Posterior cingulate gyrus (tissue), 11 donors: ENCODE data around the gene NDUFV1.
"Not testable (repeated sequence)": the region's sequence is repeated elsewhere in the genome, so short reads cannot be mapped to it uniquely, and the experiment has no call there.

Experiments used
- DNase-seq, 10 donors: peaks; one replicate each; pipeline versions ENCODE4 v3.0.0 to v3.0.0-alpha.2; 2020 to 2021; ENCODE audit warnings: mixed read lengths in 3 of 10
- intact Hi-C: fragments of 100-400 bp; cut with DNase I; formaldehyde crosslinking; loops from one replicate; pipeline ENCODE4 v1.15.1; 2023

Gene NDUFV1

GRCh38 chr11:67606492-67607295 lies at the start of gene NDUFV1:
TSS of gene NDUFV1 (plus strand) at chr11:67606936. CDS start at chr11:67607005, 69 bp downstream.
- peak; percentile 94 to 100 (median 98) for DNase-seq
- intact Hi-C loops, result loop anchor here (1.0 kb wide), 1 partner anchor 22 kb away; no protein-coding TSS in a partner anchor

- intact Hi-C loops, result no loop called here
- no peak for DNase-seq
Measured at GRCh38 chr11:67558084-67558772, 48.5 kb upstream of the NDUFV1 start.

- intact Hi-C loops, result no loop called here
- DNase-seq, result no peak
Measured at GRCh38 chr11:67561971-67562619, 44.6 kb upstream of the NDUFV1 start.

- intact Hi-C loops, result no loop called here
Measured at GRCh38 chr11:67562963-67563704, 43.6 kb upstream of the NDUFV1 start.

GRCh38 chr11:67563705-67564114 lies 43.0 kb upstream of the NDUFV1 start:
- DNase-seq, result peak in 2 of 10 donors; percentile 3 to 39

More at GRCh38 chr11:67562963-67563704, 43.6 kb upstream of the NDUFV1 start:
- peak in 1 of 10 donors; percentile 7 for DNase-seq

GRCh38 chr11:67564230-67564629 lies 42.5 kb upstream of the NDUFV1 start:
- no peak for DNase-seq
- intact Hi-C loops, result no loop called here

More at GRCh38 chr11:67563705-67564114, 43.0 kb upstream of the NDUFV1 start:
- intact Hi-C loops, result not testable (repeated sequence)

GRCh38 chr11:67571443-67571842 lies 35.3 kb upstream of the NDUFV1 start:
- no peak for DNase-seq
- intact Hi-C loops, result no loop called here

GRCh38 chr11:67572305-67572704 lies 34.4 kb upstream of the NDUFV1 start:
- intact Hi-C loops, result no loop called here
- DNase-seq, result no peak

- peak in 7 of 10 donors; percentile 39 to 92 (median 53) for DNase-seq
- intact Hi-C loops, result no loop called here
Measured at GRCh38 chr11:67572747-67573419, 33.9 kb upstream of the NDUFV1 start.

GRCh38 chr11:67574938-67575337 lies 31.8 kb upstream of the NDUFV1 start:
- intact Hi-C loops, result no loop called here
- DNase-seq, result no peak

GRCh38 chr11:67576735-67577475 lies 29.8 kb upstream of the NDUFV1 start:
- DNase-seq, result peak in 1 of 10 donors; percentile 68
- intact Hi-C loops, result no loop called here

- intact Hi-C loops, result no loop called here
Measured at GRCh38 chr11:67577951-67578350, 28.8 kb upstream of the NDUFV1 start.

GRCh38 chr11:67581469-67581868 lies 25.3 kb upstream of the NDUFV1 start:
- DNase-seq, result peak in 1 of 10 donors; percentile 32
- intact Hi-C loops, result loop anchor here (10.0 kb wide), 1 partner anchor 67 kb away; no protein-coding TSS in a partner anchor

More at GRCh38 chr11:67577951-67578350, 28.8 kb upstream of the NDUFV1 start:
- DNase-seq, result no peak

GRCh38 chr11:67582011-67582410 lies 24.7 kb upstream of the NDUFV1 start:
- DNase-seq, result peak in 1 of 10 donors; percentile 0
- intact Hi-C loops, result loop anchor here (10.0 kb wide), 1 partner anchor 67 kb away; no protein-coding TSS in a partner anchor

GRCh38 chr11:67583247-67584204 lies 23.2 kb upstream of the NDUFV1 start, which contains the start of gene GSTP1:
TSS of gene GSTP1 (plus strand) at chr11:67583812. CDS start at chr11:67583844, 32 bp downstream.
- DNase-seq, result peak; percentile 79 to 98 (median 90)
- intact Hi-C loops, result loop anchor here (1.0 to 10.0 kb wide), 2 partner anchors 23 to 69 kb away; partner anchors contain the start of gene NDUFV1

GRCh38 chr11:67584205-67584880 lies 22.4 kb upstream of the NDUFV1 start:
- intact Hi-C loops, result loop anchor here (1.0 to 10.0 kb wide), 2 partner anchors 22 to 70 kb away; partner anchors contain the start of gene NDUFV1
- DNase-seq, result peak in 8 of 10 donors; percentile 27 to 90 (median 54)
